Suppressor macrophage treated with lipopolysaccharide for 4 hours (primary cell): Measurements from ENCODE around the gene GEMIN5.
A peak's percentile ranks its signal among the peaks of the same experiment; 100 is the strongest.
"Not testable (repeated sequence)": the region's sequence is repeated elsewhere in the genome, so short reads cannot be mapped to it uniquely, and the experiment has no call there.

Experiments used
- DNase-seq: peaks from one replicate; pipeline ENCODE4 v3.0.0-alpha.2; 2020

Gene GEMIN5

DNA sequence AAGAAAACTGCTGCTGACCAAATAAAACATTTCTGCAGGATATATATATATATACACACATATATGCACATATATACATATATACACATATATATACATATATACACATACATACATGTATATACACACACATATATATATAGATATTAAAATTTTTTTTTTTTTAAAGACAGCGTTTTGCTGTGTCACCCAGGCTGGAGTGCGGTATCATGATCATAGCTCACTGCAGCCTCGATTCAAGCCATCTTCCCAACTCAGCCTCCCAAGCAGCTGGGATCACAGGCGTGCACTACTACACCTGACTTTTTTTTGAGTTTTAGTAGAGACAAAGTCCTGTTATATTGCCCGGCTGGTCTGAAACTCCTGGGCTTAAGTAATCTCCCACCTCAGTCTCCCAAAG is 5.5 kb upstream of the GEMIN5 start:
- DNase-seq: no peak

DNA sequence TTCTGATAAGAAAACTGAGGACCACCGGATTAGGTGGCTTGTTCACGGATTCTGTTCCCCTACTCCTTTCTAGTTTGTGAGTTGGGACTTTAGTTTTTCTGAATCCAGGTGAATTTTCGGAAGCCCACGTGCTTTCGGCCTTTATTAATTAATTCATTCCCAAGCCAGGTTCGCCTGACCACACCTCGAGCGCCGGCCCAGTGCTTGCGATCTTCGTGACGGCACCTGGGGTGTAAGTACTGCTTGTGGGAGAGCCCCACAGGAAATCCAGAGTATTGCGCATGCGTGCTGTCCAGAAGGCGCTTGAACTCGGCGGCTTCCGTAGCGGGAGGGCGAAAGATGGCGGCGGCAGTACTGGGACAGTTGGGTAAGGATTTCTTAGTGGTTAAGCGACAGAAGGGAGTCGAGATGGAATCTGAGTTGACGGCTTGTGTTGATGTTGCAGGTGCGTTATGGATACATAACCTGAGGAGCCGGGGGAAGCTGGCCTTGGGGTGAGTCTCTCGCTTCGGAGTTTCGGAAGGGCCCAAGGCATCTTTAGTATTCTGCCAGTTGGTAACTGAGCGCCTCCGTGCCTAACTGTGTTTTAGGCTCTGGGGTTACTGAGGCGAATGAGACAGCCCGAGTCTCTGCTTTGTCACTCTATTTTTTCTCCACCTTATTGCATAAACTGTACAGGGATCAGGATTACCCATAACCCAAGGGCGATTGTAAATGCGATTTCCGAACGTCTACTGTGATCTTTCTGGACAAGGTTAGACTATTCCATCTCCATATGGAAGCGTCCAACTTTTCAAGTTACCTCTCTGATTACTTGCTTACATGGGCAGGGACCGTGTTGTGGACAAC is 3.0 kb upstream of the GEMIN5 start, which contains the start of gene MRPL22:
Gene MRPL22 (plus strand): TSS at position 302 of the 849 bp plus-strand sequence. CDS start 38 bp downstream, at position 340.
- DNase-seq: peak; percentile 97

DNA sequence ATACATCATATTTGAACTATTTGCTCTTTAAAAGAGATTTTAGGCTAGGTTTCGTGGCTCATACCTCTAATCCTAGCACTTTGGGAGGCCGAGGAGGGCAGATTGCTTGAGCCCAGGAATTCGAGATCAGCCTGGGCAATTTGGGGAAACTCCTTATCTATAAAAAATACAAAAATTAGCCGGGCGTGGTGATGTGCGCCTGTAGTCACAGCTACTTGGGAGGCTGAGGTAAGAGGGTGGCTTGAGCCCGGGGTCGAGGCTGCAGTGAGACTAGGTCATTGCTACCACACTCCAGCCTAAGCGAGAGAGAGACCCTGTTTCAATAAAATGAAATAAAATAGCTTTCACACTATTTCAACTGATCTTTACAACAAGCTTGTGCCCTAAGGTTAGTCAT is 2.4 kb upstream of the GEMIN5 start:
- DNase-seq: no peak

DNA sequence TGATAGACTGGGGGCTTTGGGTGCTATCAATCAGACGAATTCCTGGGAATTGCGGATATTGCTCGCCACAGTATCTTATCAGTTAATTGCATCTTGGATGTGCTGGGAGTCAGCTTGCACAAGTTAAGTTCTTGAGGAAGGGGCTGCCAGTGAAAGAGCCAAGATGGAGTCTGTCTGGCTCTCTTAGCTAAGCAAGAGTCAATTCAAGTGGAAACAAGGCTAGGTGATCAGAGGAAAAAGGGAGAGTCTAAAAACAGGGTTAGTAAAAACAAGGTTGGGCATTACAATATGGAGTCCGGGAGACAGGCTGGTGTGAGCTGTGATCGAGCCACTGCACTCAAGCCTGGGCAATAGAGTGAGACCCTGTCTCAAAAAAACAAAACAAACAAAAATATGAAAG is 1.4 kb upstream of the GEMIN5 start:
- not testable (repeated sequence) for DNase-seq

DNA sequence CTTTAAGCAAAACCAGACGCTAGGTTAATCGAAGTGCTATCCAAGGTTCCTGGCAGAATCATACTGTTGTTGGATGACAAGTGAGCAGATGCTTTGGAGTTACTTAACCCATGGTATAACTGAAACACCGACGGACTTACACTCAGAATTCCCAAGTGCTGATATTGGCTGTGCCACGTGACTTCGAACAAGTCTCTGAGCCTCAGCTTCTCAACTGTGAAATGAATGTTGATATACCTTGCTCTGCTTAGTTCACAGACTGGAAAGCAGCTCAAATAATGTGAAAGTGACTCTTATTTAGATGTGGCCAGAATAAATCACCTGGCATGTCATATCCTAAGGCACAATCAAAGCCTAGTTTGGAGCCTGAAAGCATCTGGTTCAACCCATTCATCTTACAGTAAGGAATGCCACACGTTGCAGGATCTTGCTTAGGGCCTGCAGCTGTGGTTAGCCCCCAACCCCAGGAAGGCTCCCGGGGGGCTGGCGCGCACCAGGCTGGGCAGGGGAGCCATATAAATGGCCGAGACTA is 759 bp downstream of the GEMIN5 start:
- DNase-seq: no peak

DNA sequence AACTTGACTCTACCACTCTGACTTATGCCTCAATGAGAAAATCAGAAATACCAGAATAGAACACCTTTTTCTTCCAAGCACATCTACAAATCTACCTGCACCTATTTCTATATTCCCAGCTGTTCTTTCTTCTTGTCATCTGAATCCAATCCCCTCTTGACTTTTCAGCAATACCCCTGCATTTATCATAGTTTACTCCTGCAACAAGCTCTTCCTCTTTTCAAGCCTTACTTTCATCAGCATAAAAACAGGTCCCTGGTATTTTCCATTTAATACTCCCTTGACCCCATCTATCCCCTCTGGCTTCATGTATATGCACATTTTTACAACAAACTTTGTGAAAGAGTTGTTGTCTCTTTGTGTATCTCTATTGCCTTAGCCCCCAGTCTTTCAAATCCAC is 3.1 kb downstream of the GEMIN5 start:
- DNase-seq: no peak

DNA sequence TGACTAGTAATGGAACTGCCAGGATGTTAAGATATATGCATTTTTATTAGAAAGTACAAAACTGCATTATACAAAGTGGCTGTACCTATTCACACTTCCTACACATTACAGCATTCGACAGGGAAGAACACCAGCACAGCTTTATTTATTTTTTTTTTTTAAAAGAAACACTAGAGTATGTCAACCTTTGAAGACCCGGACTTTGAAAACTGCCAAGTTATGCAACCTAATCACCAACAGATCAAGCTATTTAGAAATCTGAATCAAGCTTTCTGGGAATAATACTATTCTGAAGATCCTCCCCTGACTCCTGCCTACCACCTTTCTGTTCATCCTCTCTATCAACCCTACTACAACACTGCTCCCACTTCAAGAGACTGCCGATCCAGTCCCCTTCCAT is 4.5 kb downstream of the GEMIN5 start:
- no peak for DNase-seq

DNA sequence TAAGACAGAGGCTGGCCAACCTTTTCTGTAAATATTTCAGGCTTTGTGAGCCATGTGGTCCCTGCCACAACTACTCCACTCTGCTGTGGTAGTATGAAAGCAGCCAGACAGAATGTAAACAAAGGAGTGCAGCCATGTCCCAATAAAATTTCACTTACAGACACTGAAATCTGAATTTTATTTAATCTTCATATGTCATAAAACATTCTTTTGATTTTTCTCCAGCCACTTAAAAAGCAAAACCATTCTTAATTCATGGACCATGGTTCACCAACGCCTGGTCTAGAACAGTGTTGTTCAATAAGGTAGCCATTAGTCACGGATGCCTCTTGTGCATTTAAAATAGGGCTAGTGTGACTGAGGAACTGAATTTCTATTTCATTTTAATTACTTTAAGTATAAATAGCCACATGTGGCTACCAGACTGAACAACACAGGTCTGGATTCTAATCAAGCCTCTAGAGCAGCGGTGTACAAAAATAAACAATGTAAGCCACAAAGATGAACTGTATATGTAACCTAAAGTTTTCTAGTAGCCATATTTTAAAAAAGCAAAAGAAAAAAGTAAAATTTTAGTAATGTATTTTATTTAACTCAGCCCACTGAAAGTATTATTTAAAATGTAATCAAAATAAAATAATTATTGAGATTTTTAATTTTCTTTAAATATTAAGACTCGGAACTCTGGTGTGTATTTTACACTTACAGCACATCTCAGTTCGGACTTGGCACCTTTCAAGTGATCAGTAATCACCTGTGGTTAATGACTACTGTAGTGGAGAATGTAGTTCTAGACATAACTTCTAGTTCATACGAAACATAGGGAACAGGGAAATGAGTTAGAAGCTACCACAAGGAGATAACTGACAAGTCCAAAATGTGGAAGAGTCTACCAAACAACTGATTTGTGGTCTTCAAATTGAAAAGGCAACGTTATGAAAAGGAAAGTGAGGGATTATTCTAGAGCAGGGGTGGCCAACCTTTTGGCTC is 14.3 kb downstream of the GEMIN5 start:
- DNase-seq: no peak

DNA sequence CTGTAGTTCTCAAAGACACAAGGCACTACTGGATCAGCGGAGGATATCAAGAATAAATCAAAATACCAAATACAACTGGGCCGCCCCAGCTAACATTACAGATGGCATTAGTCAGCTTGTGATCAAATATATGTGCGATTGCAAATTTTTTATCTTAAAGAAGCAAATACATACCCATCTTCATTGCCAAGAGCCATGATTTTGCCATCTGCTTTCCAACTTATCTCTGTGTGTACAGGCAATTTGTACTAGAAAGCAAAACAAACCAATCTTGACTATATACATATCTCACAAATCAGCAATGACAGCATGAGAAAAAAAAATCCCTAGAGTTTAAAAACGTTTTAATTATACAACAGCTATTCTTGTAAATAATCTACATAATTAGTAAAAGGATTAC is 20.3 kb downstream of the GEMIN5 start:
- DNase-seq: no peak

DNA sequence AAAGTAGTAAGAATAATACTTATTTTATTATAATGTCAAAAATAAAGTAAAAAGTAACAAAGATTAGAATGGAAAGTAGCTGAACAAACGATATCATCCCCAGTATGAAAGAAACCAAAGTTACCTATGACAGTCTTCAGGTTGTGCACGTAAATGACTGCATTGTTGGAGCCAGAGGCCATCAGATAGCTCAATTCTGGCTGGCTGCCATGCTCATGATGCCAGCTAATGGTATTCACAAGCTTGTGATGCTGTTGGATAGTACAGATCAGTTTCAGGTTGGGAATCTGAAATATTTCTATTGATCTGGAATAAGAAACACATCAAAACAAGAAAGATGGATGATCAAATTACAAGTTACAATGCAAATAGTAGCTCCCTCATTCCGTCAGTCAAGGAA is 21.1 kb downstream of the GEMIN5 start:
- DNase-seq: no peak

DNA sequence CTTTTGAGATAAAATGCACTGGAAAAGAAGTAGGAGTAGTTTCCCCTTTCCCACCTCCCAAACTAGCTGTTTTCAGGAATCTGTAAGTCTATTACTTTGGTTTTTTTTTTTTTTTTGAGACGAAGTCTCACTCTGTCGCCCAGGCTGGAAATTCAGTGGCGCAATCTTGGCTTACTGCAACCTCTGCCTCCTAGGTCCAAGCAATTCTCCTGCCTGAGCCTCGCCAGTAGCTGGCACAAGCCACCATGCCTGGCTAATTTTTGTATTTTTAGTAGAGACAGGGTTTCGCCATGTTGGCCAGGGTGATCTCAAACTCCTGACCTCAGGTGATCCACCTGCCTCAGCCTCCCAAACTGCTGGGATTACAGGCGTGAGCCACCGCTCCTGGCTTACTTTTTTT is 32.4 kb downstream of the GEMIN5 start:
- not testable (repeated sequence) for DNase-seq

DNA sequence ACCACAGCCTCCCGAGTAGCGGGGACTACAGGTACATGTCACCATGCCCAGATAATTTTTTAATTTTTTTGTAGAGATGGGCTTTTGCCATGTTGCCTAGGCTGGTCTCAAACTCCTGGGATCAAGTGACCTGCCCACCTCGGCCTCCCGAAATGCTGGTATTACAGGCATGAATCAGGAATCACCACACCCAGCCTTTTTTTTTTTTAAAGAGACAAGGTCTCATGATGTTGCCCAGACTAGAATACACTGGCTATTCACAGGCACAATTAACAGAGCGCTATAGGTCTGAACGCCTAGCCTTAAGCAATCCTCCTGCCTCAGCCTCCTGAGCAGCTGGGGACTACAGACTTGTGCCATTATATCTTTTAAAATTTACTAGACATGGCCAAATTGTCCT is 36.1 kb downstream of the GEMIN5 start:
- no peak for DNase-seq

DNA sequence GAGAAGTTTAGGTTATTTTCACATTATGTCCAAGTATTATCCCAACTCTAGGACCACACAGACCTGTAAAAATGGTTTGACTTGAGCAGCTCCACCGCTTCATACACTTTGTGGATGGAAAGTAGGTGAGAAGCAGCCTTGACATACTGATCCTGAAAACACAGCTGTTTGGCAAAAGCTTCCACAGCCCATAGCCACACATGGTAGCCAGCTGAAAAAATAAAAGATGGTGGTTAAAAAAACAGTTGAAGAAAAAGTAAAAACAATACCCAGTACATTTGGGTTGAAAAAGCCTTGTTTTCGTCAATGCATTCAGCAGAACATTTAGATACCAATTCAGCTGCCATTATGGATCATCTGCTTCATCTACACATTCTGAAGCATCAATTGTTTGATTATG is 36.7 kb downstream of the GEMIN5 start:
- DNase-seq: no peak

DNA sequence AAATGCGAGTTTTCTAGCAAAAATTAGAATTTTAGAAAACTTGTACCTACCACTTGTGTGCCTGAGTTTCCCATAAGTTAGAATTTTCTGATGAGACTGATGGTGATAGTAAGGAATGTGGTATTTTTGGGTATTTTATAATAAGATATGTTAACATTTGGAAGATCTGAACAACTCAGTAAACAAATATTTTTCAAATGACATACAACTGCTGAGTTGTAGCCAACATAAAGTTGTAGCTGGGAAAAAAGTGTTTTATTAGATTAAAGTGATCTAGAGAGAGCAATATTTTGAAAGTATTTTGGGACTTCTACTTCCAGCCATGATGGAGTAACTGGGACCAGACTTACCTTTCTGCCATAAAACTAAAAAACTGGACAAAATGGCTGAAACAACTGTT is 37.9 kb downstream of the GEMIN5 start:
- DNase-seq: no peak

DNA sequence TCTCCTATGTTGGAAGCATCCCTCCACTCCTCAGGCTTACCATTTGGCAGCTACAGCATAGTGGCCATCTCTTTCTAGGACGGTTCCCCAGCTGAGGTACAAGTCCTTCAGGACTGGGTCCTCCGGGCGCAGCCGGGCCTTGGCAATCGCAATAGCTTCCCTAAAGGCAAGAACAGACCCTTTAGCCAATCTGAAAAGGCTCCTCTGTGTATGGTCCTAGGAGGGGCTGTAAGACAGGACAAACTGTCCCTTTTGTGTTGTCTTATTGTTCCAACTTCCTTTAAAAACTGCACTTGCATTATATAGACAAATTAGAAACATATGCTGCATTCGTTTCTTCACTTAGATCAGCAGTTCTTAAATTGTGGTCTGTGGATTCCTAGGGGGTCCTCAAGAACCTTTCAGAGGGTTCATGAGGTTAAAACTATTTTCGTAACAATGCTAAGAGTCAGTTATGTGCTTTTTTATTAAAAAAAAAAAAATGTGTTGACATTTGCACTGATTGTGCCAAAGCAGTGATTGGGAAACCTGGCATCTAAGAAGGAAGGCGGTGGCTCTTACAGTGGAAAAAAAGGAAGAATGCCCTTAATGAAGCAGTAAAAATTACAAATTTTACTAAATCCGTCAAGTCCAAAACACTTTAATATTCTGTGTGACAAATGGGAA is 38.7 kb downstream of the GEMIN5 start:
- DNase-seq: no peak

DNA sequence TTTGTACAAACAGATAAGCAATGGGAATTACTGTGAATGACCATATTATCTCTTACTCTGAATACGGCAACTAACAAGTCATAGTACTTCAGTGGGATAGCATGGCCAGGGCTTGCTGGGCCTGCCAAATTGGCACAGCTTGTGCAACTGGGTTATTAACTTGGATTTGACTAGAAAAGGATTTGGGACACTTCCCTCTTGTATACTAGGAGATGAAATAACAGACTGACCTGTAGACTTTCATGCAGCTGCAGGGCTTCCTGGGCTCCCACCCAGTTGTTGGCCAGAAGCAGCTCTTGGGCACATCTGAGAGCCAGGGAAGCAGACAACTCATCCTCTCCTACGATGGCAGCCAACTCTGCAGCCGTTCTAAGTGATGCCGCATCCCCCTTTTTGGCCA is 39.8 kb downstream of the GEMIN5 start:
- DNase-seq: no peak

DNA sequence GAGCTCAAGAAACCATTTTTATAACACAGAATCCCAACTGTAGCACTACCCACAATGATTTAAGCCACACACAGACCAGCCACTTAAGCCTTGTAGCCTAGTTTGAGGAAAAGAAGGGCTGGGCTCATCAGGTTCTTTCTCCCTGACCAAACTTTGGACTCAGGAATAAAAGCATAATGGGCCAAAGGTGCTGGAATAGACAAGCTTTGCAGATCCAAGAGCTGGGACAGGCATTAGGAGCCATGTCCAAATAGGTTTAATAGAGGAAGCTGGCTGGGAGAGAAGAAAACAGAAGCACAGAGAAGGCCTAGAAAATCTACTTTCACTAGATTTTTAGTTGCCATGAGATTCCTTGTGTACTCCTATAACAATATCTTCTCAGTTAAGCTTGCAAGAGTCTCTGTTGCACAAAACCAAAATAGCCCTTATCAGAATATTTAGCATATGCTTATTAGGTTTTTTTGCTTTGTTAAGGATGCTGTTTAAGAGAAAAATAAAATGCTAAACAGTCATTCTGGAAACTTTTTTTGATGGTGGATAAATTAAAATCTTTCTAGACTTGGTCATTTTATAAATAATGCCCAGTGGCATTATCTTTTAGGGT is 41.3 kb downstream of the GEMIN5 start:
- DNase-seq: no peak

DNA sequence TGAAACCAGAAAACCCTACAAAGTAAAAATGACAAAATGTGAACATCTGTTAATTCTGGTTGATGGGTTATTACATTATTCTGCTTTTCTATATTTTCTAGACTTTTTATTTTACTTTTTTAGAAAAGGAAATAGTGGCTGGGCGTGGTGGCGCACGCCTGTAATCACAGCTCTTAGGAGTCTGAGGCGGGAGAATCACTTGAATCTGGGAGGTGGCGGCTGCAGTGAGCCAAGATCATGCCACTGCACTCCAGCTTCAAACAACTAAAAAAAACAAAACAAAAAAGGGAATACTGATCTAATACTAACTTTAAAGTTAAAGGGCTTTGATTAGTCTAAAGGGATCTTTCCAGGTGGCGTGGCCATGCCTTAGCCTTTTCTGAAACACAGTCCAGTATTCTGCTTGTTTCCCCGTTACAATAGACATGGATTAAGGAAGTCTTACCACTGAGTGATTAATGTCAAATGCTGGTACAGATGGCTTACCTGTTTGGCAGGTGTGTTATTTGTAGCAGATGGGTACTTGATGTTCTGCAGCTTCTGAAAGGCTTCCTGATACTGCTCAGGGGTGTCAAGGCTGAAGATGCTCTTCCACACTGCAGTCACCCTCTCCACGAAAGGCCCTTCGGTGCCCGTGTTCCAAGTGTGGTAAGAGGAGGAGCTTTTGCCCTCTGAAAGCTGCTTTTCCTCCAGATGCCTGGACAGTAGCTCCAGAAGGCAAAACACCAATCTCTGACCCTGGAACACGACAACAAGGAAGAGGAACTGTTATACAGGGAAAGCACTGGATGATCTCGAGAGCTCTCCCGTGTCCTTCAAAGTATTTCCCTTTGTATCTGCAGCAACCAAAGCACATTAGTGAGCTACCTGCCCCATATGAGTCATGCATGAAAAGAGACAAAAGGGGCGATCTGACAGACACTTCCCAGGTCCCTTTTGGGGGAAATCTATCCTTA is 42.1 kb downstream of the GEMIN5 start:
- DNase-seq: no peak

DNA sequence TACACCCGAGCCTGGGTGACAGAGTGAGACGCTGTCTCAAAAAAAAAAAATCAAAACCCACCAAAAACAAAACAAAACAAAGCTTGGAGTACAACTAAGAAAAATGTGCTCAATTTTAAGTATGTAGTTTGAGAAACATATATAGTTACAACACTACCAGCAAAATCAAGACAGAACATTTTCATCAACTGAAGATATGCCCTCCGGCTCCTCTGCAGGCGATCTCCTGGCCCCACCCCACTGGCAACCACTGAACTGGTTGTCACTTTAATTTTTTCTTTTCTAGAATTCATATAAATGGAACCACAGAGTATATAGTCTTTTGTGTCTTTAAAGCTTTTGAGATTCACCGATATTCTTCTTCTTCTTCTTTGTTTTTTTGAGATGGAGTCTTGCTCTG is 44.6 kb downstream of the GEMIN5 start:
- no peak for DNase-seq

DNA sequence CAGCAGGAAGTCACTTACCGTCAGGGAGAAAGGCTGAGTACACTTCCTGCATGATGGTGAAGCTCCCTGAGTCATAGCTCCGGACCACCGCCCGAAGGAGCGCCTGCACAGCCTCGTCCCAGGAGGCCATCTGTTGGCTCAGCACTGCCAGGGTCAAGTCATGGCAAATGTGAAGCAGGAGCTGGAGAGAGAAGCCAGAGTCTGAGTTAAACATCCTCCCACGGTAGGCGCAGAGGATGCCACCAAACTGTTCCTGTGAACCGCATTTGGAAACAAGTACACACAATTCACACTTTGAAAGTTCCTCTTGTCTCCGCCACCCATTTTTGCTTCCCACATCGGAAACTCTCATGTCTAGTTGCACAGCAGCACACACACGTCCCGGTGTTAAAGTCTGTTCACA is 45.6 kb downstream of the GEMIN5 start:
- DNase-seq: no peak

DNA sequence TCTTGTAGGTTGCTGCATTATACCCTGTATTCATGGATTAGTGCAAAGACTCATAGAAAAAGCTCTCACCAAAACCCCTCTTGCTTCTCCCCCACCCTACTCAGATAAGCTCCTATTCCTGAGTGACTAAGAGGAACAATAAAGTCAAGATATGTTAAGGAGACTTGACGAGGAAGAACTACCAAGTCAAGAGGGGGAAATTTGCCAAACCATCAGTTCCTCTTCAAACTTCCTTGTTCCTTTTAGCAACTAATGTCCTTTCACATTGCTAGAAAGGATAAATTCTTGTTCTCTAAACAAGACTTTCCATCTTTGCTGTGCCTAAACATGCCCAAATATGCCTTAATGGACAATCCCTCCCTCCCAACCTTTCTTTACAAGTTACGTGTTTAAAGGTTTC is 52.6 kb downstream of the GEMIN5 start:
- DNase-seq: peak; percentile 29
